ENCODE measurements around the gene NRDC. TPM values are rescaled to one million over a fixed set of nuclear protein-coding genes. Genes with fewer than 3 reads are reported as not detected.

Gene NRDC
- total RNA-seq, 1 experiment from 2014 or later, result 147 TPM

DNA sequence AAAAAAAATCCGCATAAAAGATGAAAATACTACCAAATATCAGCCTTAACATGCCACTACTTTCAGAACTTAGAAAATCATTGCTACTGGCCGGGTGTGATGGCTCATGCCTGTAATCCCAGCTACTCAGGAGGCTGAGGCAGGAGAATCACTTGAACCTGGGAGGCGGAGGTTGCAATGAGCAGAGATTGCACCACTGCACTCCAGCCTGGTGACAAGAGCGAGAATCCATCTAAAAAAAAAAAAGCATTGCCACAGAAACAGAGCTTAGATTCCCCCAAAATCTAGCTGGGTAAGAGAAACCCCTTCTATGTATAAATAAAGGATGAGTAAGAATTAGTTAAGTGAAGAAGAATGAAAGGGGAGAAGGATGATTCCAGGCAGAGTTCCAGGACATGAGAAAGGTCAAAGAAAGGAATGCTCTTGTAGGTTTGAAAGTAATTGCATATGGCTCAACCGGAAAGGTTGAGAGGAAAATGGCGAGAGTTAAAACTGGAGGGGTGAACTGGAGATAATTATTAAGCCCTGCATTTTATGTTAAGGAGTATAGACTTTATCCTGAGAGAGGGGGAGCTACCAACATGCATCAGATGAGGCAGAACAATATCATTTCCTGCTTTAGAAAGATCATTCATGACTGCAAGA lies 19.7 kb upstream of the NRDC start:
- Mint-ChIP-seq H3K27me3 (ENCODE audit: low read depth) (peaks cover 9% of the 10 kb centered on the region), H3K9me3 (peaks cover 3% of the 10 kb centered on the region in 2 experiments; a peak in 2 of 5 replicates), H3K27ac (no peak overlapping the region), H3K4me1 (peaks cover 4 to 6% of the 10 kb centered on the region in 2 experiments), H3K36me3 (ENCODE audit: insufficient read depth in 1 of 3, low read depth in 3 of 3) (peaks cover 0 to 2% (median 0%) of the 10 kb centered on the region in 3 experiments; a peak in 1 of 7 replicates), H3K4me3 (no peak overlapping the region)
- Histone ChIP-seq H3K56ac (ENCODE audit: insufficient read length, low read depth, low read length) (no peak overlapping the region), H2BK20ac (ENCODE audit: low read depth, low read length, poor library complexity, severe bottlenecking) (no peak overlapping the region), H3K4me2 (ENCODE audit: insufficient read depth, insufficient read length, low read length) (no peak overlapping the region), H3K79me1 (ENCODE audit: insufficient read depth, low read depth, low read length, poor library complexity, severe bottlenecking) (no peaks in the 10 kb centered on the region), H3K9me3 (ENCODE audit: control insufficient read depth, low read depth, low read length) (no peaks in the 10 kb centered on the region), H3K14ac (ENCODE audit: insufficient read depth, low read length) (no peak overlapping the region), H3T11ph (ENCODE audit: low read length) (no peak overlapping the region), H3K18ac (ENCODE audit: insufficient read length, low read depth, low read length) (no peak overlapping the region), H2BK15ac (ENCODE audit: low read depth, low read length) (no peak overlapping the region), H3K27ac (ENCODE audit: insufficient read length, low read depth, low read length) (no peak overlapping the region), H2AFZ (ENCODE audit: low read length) (no peak overlapping the region), H4K5ac (ENCODE audit: insufficient read length, low read depth, low read length) (no peak overlapping the region), H4K20me1 (ENCODE audit: control insufficient read depth, insufficient read depth, insufficient read length) (no peaks in the 10 kb centered on the region), H2BK5ac (ENCODE audit: insufficient read length, low read length) (no peak overlapping the region), H3K23ac (ENCODE audit: insufficient read length, low read depth, low read length) (no peak overlapping the region), H3K4ac (ENCODE audit: low read depth, low read length) (no peak overlapping the region), H2BK120ac (ENCODE audit: low read depth, low read length, poor library complexity, severe bottlenecking) (no peak overlapping the region), H3K9ac (ENCODE audit: extremely low read depth, insufficient read length, low read length) (no peak overlapping the region), H3K27me3 (ENCODE audit: insufficient read depth, low read length) (no peaks in the 10 kb centered on the region), H3K4me1 (ENCODE audit: insufficient read depth, low read length) (no peaks in the 10 kb centered on the region), H4K8ac (replicated peaks; ENCODE audit: insufficient read length, low read depth, low read length) (no peak overlapping the region), H4K91ac (ENCODE audit: insufficient read length, low read depth, low read length) (no peak overlapping the region), H2BK12ac (ENCODE audit: insufficient read length, low read depth, low read length) (no peak overlapping the region), H3K79me2 (ENCODE audit: insufficient read depth, low read length) (no peaks in the 10 kb centered on the region), H3K23me2 (ENCODE audit: insufficient read length, low read depth, low read length, poor library complexity, severe bottlenecking) (no peaks in the 10 kb centered on the region), H2AK5ac (ENCODE audit: insufficient read length, low read length) (no peak overlapping the region)
- no peak for TF ChIP-seq CTCF (conservative IDR thresholded peaks at IDR 0.05)
- no peak for DNase-seq
- no CpG with 5 or more reads among the region's 6 CpGs for WGBS (ENCODE audit: extremely low coverage, insufficient read length, low lambda C conversion rate)

All from H9 (cell line).